Inflammatory macrophage treated with lipopolysaccharide for 4 hours (primary cell): ENCODE measurements around the gene POP5.

Experiments
- DNase-seq: peaks from one replicate; pipeline ENCODE4 v3.0.0-alpha.2; 2020

POP5 gene

DNA sequence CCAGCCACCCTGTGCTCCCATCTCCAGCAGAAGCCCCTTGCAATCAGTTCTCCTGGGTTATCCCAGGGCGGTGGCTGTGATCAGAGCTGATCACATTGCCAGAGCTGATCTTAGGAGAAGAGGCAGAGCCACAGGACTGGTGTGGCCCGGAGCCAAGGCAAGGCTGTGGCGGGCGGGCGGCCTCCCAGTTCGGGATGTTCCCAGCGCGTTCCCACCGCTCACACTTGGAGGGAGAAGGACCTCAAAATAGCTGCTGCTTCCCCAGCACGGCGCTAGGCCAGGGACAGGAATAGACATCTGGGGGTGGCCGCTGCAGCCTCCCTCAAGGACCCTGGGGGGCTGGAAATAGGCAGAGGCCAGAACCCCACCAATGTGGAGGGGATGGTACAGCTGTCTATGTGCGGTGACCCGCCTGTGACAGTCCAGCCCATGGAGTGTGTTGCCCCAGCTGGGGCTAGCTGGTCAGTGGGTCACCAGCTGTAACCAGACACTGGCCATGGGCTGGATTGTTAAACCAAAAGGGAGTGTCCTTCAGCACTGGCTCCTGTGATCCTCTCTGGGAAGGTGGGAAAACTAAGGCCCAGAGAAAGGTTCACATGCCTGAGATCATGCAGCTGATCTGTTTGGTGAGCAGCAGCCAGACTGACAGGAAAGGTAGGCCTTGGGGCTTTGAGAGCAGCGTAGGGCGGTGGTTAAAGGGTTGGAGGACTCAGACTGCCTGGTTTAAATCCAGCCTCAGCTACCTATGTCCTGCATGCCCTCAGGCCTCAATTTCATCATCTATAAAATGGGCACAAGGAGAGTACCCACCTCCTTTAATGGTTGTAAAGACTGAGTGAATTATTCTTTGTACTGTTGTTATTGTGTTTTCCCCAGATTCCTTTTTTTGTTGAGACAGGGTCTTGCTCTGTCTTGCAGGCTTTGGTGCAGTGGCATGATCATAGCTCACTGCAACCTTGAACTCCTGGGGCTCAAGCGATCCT is 8.0 kb upstream of the POP5 start:
- no peak for DNase-seq

DNA sequence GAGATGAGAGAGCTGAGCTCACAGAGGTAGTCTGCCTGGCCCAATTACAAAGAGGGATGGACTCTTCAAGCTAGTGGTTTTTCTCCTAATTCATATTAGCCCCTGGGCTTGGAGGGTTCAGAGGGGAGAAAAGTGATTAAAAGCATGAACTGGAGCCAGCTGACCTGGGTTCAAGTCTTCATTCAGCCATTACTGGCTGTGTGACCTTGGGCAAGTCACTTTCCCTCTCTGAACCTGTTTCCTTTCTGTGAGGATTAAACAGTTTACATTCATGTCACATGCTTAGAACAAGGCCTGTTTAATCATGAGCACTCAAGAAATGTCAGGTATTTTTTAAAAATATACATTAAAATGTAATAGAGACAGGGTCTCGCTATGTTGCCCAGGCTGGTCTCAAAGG is 7.2 kb upstream of the POP5 start:
- DNase-seq, result no peak

DNA sequence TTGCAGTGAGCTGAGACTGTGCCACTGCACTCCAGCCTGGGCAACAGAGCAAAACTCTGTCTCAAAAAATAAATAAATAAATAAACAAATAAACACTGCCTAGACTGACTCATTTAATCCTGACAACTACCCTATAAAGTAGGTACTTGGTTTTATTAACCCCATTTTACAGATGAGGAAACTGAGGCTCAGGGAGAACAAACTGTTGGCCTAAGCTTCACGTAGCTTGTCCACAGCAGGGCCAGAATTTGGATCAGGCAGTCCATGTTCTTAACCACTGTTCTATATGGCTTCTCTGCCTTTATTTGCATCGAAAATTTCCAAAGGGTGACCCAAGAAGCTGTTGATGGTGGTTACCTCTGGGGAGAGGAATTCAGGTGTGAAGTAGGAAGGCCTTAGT is 5.7 kb upstream of the POP5 start:
- DNase-seq, result no peak

DNA sequence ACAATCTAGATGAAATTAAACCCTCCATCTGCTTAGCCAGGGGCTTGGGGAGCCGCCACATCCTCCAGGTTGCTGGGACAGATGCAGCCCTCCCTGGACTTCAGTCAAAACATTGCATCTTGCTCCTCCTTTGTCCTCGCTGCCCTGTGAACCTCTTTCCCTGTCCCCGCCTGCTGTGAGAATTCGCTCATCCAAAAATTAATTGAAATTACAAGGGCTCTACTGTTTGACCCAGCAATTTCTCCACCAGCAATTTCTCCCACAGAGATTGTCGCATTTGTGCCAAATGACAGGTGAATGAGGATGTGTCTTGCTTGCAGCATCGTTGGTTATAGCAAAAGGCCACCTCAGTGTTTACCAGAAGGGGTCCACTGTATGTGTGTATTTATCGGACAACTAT is 5.0 kb upstream of the POP5 start:
- DNase-seq, result no peak

DNA sequence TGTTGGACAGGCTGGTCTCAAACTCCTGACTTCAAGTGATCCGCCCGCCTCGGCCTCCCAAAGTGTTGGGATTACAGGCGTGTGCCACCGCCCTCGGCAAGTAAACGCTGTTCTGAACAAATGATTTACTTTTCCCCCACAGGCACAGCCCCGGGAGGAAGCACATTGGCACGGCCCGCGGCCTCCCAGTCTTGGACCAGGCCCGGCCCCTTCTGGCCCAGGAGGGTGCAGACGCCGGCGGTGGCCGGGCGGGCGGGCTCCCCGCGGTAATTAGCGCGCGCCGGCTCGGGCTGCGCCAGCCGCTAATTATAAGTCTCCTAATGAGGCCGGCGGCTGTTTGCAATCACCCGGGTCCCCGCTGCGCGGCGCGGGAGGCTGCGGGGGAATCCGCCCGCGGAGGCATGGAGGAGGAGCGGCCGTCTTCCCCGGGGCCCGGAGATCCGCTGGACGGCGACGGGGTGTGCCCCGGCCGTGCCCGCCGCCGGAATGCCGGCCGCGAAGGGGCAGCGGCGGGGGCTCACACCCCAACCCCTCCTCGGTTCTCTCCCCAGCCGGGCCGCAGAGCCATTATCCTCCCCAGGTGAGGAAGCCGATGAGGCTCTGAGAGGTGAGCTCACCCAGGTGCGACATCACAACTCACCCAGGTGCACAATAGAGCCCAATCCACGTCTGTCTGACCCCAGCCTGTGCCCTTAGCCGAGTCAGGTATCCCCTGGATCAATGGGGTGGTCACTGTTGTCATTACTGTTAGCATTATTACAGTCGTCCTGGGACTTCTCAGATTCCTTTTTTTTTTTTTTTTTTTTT is 3.3 kb upstream of the POP5 start:
- DNase-seq, result peak; percentile 22

DNA sequence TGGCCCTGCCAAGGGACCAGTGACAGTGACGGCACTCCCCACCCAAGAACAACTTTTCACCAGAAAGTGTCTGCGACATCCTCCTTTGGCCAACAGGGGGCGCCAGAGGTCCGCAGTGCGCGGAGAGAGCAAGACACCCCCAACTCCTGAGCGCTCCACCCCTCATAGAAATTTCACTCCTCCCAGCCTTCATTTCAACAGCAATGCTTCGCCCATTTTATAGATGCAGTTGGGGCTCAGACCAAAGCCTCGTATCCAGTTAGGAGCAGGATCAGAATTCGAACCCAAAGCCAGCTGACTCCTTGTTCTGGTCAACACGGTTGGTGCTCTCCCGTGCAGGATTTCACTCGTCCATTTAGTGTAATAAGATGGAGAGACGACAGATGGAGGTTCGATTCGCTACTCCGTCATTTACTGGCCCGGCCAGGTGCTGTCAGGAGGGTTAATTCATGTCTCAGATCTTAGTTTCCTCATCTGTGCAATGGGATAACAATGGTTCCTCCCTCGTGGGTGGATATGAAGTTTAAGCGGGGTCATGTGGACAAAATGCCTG is 2.4 kb upstream of the POP5 start:
- DNase-seq, result peak; percentile 57

DNA sequence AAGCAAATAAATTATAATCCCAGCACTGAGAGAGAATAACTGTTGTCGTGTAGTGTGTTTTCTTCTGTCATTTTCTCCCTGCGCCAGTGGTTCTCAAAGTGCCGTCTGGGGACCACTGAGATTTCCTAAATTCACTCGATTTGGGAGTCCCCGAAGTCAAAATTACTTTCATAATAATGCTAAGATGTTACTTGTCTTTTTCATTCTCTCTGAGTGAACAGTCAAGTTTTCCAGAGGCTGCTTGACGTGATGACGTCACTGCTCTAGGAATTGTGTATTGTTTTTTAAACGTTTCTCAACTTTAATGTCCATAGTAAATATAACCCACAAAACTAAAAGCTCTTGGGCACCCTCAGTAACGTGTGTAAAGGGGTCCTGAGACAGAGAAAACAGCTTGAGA is 796 bp upstream of the POP5 start:
- peak; percentile 20 for DNase-seq

DNA sequence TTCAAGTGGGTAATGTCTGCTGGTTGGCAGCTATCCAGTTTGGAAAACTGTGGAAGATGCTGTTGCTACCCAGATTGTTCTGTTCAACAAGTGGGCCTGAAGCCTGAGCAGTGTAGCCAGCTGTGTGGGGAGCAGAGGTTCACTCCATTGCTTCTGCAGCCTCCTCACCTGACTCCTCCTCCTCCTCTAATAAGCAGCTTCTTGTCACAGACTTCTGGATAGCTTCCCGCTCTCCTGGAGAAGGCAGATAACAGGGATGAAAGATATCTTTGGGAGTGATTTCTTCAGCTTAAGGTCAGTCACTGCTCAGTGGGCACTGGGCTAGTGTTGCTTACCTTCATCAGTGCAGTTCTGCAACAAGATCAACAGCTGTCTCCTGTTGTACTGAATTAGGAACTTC is 2.0 kb downstream of the POP5 start:
- DNase-seq, result no peak

DNA sequence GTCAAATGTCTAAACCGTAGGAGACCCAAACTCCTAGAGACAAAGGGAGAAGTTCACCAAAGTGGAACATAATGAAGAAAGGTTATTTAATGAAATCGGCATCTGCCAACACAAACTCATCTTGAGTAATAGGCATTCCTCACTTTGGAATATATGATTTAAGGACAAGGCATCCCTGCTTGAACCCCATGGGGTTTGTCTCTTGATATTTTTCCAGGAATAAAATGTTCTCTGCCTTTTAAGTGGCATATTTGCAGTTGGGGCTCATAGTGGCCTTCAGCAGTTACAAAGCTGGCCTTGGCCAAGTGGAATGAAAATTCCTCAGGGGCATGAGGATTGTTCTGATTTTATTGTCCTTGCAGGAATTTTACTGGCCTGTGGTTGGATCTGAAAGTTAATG is 7.1 kb downstream of the POP5 start:
- no peak for DNase-seq

DNA sequence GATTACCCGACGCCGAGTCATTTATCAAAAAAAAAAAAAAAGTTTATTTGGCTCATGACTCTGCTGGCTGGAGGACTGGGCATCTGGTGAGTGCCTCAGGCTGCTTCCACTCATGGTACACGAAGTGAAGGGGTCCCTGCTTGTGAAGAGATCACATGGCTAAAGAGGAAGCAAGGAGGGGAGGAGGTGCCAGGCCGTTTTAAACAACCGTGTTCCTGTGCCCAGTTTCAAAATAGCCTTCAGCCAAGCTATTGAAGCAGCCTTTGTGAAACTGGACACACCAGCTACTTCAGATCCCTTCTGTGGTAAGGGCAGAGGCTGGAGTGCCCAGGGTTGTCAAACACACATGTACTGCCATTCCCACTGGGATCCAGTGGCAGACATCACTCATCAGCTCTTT is 7.6 kb downstream of the POP5 start:
- DNase-seq, result no peak

DNA sequence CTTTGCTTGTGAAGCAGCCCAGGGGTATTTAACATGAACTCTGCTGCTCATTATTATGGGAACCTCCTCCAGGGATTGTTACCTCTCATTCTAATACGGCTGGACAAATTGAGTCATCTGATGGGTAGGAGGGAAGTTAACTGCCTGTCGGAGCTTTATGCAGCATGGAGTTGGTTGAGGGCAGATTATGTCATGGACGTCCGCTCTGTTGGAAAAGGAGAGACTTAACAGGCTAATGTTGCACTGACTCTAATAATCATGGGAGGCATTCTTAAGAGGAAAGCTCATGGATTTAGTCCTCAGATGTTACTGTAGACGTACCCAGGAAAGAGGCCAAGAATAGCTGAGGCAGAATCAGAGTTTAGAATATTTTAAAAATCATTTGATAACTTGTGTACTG is 9.9 kb downstream of the POP5 start:
- no peak for DNase-seq

DNA sequence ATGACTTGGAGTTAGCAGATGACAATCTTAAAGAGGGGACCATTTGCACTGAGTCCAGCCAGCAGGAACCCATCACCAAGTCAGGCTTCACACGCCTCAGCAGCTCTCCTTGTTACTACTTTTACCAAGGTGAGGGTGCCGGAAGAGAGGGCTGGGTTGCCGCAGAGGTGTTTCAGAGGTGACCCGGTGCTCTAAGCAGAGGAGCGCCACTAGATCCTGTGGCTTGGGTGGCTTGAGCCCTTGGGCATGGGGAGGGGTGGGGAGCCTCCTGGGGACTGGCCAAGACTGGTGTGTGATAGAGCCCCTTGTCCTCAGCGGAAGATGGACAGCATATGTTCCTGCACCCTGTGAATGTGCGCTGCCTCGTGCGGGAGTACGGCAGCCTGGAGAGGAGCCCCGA is 17.7 kb downstream of the POP5 start:
- DNase-seq, result no peak

DNA sequence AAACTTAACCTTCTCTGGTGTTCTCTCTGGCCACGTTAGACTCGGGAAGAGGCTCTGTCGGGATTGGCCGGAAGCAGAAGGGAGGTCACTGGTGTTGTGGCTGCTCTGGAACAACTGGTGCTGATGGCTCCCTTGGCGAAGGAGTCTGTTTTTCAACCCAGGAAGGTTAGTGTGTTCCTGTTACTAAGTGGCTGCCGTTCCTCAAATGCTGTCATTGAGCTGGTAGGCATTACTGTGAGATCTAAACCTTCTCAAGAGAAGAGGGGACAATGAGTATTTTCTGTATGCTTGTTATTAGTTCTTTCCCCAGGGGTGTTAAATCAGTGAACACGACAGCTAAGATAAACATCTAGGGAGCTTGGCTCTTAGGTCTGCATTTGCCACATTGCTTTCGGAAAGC is 18.3 kb downstream of the POP5 start:
- no peak for DNase-seq

DNA sequence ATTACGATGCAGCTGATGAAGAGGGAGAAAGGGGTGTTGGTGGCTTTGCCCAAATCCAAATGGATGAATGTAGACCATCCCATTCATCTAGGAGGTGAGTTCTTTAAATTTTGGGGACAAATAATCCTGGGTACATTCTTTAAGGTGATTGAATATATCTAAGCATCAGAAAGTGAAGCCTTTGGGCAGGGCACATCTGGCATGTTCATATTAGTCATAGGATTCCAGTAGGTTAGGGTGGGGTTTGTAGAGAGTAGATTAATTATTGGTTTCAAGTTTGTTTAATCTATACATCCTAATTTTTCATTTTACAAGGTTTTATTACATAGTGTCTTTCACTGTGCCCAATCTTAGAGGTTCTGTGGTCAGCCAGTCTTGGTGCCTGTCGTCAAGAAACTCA is 23.6 kb downstream of the POP5 start:
- no peak for DNase-seq

DNA sequence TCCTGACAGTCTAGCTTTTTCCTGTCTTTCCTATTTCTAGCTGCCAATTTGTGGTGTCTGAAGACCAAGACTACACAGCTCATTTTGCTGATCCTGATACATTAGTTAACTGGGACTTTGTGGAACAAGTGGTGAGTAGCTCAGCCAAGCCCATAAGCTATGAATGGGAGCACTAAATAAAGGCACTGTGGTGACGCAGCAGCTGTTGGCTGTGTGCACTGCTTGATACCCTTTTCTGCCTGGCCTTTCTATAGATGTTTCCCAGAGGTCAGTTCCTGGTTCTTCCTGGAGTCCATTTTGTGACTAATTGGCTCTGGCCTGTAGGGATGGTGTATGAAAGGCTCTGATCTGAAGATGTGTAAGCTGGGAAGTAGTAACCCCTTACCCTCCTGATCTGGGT is 26.5 kb downstream of the POP5 start:
- no peak for DNase-seq

DNA sequence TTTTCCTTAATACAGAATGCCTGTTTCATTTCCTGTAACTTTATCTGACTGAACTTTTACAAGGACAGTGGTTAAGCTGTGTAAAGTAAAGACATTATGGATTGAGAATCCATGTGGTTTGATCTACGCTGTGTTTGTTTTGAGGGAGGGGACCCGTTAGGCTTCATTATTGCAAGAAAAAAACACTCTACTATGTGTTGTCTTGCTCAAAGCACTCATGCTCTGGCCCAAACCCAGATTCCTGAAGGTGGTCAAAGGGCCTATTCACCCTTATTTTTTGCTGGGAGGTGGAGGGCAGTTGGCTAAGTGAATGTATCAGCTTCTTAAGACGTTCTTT is 35.2 kb downstream of the POP5 start:
- DNase-seq, result no peak

DNA sequence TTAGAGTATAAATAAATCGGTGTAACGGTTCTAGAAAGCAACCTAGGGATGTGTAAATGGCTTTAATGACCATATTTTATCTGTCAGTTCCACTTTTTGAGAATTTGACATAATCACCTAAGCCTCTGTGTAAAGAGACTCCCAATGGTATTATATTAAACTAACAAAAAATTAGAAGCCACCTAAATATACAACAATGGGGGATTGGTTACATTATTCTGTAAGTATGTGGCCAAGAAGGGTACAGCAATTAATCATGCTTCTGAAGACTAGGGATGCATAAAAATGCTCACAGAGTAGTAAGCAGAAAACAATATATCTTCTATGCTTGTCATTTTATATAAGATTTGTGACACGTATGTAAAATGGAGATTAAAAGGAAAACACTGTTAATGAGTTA is 36.5 kb downstream of the POP5 start:
- no peak for DNase-seq

DNA sequence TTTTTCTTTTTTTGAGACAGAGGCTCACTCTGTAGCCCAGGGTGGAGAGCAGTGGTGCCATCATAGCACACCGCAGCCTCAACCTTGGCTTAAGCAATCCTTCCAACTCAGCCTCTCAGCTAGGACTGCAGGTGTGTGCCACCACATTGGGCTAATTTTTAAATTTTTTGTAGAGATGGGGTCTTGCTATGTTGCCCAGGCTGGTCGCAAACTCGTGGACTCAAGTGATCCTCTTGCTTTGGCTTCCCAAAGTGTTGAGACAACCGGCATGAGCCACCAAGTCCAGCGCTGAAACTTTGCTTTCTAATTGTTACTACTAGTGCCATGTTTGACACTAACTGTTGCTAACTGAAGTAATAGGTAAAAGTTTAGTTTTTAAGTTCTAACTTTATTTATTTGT is 39.0 kb downstream of the POP5 start:
- DNase-seq, result no peak

DNA sequence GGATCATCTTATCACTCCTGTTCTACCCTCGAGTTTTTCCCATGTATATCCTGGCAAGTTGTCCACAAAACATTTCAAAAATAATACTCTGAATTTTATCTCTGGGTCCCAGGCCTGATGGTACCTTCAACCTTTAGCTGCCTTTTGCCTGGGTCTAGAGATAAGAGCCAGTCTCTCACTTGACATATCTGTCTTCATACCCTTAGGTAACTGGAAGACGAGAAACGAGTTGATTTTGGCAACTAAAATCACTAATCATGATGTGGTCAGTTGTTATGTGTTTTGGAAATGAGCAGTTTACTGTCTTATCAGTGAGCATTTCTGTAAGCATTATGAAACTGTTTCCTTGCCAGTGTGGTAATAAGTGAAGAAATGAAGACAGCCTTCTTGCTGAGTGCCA is 40.8 kb downstream of the POP5 start:
- DNase-seq, result peak; percentile 76

DNA sequence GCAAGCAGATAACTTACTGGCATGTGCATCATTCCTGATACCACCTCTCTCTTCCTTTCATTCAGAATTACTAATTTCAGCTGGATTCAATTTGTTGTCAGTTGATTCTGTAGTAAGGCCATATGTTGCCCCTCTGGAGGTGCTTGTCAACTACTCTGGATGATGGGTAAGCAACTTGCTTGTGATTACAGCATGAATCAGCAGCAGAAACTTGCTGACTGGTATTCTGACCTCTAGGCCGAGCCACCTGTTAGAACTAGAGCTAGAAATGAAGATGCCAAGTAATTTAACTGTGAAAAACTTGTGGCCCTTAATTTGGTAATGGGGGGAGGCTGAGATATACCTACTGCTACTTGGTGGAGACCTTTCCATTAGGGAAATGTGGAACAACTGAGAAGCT is 41.9 kb downstream of the POP5 start:
- DNase-seq, result no peak

DNA sequence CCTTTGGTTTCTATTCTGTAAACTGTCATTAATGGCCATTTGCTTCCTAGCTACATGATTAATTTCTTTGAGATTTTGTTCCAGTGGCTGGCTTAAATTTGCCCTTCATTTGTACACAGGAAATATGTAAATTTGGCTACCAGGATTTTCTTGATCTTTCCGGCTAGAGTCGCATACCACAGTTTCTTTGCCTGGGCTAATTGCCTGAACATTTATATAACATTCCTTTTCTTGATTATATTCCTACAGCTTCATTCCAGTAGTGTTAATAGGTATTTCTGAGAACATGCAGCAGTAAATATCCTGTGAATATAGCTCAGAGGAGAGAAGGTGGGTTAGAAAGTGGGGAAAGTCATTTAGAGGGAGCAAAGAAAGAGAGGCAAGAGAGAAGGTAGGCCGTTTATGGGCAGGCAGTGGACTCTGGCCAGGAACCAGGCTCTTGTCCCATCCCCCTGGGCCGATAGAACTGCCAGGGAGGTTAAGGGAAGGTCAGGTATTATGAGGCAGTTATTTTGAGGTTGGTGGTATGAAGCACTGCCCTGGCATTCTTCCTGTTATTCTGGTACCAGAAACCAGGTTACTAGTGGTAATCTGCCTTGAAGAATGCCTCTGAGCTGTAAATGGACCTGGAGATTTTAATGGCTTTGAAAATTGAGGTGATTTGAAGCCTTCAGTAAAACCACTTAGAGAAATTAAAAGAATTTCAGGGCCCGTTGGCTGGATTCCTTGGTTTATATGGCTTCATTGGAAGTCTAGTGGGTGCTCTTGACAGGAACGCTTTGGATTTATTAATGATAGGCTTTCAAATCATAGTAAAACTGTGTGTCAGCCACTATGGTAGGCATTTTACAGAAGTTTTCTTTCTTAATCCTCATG is 42.7 kb downstream of the POP5 start:
- peak; percentile 21 for DNase-seq

DNA sequence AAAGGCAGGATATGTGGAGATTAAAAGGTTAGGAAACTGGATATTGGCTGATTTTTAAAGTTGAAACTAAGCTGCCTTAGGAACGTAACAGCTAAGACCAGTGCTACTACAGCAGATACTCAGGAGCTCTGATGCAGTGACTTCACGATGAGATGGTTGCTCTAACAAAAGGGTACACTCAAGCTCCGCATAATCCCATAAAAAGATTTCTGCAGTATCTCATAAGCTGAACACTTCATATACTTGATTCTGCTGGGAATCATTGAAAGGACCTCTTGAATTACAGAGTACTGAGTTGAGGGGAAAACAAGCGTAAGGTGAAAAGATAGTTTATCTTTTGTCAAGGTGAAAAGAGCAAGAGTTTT is 43.4 kb downstream of the POP5 start:
- DNase-seq, result no peak
